ENCODE results near the gene COL18A1.

GRCh38 chr21:45523411-45524101 lies 118.6 kb downstream of the COL18A1 start:
- TF ChIP-seq POLR2A (IDR thresholded peaks at IDR 0.05; ENCODE audit: low read length) (no peak), GATA1 (IDR thresholded peaks at IDR 0.05; ENCODE audit: low read depth, low read length) (no peak)

Data from erythroblast (primary cell).